GM18498 (cell line): ENCODE results near the gene TBX1.
"Not testable (repeated sequence)": the region's sequence is repeated elsewhere in the genome, so short reads cannot be mapped to it uniquely, and the experiment has no call there.

Source experiments
- ATAC-seq: cut with Tn5 transposase; IDR thresholded peaks from one replicate; pipeline ENCODE4 v1.9.1; 2021; ENCODE audit warnings: mild to moderate bottlenecking, moderate library complexity; ENCODE audit not compliant: unreplicated experiment

TBX1 gene

DNA sequence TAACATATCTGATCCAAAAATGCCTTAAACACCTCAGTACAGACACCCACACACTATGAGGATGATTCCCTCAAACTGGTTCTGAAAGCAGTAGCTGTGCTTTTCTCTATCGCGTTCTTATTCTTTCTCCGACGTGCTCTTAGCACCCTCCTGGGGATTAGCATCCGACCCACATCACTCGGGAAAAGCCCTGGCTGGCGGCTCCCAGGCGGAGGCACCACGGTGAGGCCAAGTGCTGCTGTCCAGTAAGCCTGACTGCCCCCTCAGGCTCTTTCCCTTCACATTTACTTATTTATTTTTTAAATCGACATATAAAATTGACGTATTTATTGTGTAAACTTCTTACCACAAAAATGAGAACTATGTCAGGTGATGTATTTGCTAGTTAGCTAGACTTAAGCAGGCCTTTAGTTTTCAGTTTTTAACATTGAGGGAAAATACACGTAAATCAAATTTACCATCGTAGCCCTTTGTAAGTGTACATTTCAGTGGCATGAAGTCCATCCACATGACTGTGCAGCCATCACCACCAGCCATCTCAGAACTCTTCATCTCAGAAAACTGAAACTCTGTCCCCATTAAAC lies 19.2 kb downstream of the TBX1 start:
- no peak for ATAC-seq

DNA sequence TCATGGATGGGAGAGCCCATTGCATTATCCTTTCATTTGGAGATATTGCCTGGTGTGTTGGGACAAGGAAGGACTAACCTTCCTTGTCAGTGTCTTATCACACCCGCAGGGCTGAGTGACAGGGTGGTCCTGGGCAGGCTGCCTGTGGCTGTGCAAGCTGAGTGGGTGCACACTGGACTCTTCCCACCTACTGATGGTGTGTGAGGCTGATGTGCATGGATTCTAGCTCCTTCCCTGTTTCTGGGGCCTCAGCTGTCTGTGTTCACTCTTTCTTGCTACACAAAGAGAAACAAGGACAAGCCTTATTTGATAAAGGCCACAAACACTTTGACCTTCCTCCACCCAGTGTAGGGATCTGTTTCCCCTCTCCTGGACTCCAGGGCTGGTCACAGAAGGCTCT lies 22.0 kb downstream of the TBX1 start:
- no peak for ATAC-seq

DNA sequence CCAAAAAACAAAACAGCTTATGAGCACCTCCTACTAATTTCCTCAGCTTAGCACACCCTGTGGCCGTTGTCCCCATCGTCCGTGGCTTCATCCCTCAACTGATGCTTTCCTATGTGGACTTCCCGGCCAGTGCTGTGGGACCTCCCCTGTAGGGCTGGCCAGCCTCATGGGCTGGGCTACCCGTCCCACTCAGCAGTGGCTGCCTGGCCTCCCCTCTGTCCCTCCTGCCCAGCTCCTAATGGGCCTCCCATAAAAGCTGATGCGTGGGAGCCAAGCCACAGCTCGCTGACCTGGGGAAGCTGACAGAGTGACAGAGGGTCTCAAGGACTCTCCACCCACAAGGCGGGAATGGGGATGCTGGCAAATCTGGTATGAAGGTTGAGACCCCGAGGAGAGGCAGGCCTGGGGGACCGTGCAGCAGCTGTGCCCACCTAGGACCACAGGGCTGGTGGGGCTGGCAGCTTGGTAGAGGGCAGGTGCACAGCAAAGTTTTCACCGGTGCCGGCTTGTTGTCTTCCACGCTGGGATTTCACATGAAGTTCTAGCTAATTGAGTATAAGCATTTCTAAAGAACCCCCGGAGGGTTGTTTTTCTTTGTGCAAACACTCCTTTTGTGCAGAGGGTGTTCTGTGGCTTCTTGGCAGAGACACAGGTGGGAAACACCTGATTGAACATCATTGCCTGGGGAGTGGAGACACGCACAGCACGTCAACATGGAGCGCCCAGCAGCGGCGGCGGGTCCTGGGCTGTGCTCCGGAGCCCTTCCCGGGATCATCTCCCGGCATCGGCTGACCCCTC lies 23.2 kb downstream of the TBX1 start:
- ATAC-seq = no peak

DNA sequence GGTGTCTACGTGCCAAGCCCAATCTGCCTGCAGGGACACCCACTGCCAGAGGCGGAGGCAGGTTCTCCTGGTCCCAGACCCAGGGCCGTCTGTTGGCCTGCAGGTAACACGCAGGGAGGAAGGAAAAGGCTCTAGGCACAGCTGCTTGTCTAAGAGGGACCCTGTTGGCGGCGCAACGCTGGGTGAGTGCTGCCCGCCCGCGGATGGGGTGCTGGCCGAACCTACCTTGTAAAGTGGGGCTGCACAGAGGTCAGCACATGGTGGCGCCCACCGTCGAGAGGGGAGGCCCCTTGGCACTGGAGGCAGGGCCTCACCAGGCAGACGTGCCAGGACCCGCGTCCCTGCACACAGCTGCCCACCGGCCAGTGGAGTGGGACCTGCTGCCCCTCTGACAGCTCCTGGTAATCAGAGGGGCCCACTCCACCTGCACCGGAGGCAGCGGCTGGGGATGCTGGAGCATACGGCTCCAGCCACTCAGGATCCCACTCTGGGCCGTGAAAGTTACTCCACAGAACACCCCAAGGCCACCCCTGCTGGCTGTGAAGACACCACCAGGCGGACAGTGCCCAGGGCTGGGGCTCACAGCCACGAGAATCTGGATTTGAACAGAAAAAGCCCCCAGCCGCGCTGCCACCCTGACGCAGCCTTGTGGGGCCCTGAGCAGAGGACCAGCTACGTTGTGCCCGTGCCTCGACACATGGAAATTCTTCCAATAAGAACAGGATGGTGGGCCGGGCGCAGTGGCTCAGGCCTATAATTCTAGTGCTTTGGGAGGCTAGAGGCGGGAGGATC lies 24.0 kb downstream of the TBX1 start:
- no peak for ATAC-seq

DNA sequence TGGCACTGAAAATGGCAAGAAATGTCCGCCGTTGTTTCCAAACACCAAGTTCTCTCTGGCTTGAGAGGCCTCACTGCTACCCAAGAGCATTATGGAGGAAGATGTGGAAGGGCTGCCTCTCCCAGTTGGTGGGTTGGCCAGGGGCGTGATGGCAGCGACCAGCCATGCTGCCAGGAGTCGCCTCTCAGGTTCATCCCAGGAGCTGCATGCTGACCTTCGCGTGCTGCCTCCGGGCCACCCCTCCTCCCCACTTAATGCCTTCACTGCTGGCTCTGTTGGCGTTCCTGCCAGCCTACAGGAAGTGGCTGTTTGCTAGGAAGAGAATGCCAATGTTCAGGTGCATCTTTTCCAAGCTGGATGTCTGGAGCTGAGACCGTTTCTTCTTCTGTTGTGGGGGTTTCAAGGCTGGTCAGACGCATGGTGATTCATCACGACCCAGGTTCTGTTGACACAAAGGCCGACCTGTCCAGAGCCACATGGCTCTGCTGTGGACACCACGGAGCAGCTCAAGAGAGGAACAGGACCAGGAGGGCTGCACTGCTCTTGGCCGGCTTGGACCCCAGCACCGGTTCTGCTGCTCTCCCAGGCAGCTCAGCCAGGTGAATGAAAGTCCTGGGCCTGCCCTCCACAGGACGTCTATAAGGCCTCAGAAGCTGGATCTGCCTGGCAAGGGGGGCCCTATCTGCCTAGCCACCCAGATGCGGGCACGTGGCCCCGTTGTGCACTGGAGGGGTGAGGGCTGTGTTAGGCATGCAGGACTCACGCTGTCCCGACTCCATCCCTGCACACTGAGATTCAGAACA lies 25.1 kb downstream of the TBX1 start:
- no peak for ATAC-seq

DNA sequence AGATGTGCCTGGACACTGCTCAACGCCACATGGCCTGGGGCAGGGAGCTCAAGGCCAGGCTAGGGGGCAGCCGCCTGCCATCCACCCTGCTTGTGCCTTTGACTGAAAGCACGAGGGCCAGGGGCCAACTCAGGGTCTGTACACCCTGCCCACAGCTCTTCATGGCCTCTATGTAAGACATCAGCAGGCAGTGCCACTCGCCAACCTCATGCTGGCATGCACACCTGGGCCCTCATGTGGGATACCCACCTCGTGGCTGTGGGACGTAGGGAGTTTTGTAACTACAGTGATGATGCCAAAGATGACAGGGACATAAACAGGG lies 25.6 kb downstream of the TBX1 start:
- ATAC-seq = no peak

DNA sequence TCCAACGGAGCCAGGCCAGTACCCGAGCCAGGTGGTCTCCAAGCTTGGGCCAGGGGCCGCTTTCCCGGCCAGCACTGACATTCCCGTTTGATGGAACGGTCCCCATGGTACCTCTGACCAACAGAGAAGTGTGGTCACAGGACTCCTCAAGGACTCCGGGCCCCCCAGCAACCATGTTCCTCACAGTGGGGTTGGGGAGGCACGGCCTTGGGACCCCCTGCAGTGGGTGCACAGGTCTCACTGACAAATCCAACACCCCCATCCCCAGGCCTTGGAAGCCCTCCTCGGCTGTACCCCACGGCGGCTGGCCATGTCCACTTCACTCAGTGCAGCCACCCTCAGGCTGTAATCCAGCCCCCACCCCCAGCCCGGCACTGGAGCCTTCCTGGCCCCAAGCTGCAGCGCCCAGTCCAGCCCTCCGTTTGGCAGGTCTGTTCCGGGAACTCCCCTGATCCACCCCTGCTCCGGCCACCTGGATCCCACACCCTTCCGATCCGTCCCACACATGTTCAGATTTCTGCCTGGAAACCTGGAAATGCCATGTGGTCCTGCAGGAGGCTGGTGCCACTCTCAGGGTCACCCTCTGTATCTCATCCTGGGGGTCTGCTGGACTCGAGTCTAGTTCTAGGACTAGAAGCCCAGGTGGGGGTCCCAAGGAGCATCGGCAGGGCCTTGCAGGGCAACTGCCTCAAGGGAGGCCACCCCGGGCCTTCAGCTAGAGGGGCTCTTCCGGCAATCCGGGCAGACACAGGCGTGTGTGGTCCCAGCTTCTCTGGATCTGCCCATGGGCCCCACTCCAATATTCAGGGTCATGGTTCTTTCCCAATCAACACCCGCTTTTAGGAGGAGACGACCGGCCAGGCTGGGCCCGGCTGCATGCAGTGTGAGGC lies 26.6 kb downstream of the TBX1 start:
- ATAC-seq = no peak

DNA sequence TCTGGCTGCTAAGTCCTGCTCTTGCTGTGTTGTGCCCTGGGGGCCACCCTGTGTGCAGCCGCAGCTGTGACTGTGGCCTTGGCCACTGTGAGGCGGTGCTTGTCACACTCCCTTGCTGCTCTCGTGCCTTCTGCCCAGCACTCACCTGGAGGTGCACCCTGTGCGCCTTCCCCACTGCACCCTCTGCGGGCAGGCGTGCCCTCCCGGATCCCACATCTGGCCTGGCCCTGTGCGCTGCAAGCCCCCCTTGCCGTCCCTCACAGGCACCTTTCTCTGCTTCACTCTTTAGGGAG lies 27.2 kb downstream of the TBX1 start:
- no peak for ATAC-seq

DNA sequence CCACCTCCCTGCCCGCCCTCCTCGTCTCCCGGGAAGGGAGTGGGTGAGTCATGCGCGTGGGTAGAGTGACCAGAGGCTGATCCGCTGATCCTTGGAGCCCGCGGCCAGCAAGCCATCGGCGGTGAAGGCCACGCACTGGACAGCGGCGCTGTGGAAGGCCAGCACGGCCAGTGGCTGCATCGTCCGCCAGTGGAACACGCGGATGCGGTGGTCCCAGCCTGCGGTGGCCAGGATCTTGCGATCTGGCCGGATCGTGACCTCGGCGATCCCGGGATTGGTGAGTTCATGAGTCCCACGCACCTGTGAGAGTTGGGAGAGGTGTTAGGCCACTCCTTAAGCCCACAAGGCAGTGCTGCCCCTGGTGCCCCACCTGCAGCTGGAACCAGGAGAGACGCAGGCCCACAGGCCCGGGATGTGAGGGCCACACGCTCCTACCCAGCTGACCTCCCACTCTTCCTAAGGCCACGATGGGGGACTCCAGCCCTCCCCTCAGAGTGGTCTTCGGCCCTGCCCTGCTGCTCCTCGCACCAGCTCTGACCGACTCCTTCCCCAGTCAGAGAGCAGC lies 28.2 kb downstream of the TBX1 start:
- ATAC-seq = no peak

DNA sequence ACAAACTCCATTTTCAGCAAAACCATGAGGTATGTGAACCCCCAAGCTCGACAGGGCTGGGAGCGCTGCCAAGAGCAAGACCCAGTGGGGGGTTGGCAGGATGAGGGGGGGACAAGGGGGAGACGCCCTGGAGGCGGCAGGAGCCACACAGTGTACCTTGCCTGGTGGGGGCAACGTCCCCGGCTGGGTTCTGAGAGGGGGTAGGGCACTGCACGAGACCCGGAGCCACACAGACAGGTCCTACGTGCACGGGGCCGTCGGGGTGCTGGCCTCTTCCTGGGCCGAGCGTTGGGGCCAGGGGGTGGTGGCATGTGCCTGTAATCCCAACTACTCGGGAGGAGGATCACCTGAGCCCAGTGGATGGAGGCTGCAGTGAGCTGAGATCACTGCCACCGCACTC lies 28.8 kb downstream of the TBX1 start:
- ATAC-seq = no peak

DNA sequence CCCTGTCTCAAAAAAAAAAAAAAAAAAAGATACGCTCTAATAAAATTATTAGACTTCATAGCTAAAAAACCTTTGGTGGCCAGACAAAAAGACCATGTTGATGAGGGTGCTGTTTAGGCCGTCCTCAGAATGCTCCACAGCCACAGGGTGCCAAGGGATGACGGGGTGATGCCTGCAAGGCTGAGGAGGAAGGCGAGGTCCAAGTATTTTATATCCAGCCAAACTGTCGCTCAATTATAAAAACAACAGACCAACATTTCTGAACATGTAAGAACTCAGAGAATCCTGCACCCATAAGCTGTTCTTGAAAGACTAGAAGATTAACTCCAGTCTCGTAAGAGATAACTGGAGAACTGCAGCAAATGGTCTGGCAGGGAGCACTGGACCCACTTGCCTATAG lies 29.2 kb downstream of the TBX1 start:
- no peak for ATAC-seq

DNA sequence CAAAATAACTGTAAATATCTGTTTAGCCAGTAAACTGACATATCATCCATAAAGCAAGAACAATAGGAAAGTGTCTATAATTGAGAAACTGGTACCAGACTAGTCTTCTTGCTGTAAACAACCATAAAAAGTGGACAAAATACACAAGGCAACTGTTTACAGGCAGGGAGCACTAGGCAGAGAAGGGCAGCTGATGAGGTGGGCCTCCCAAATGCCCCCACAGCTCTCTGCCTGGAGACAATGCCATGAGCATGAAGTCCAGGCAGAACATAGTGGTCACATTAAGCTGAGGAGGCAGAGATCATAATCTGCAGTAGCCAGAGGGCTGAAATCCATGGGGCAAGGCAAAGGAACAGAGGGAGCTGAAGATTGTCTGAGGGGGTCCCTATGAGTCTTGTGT lies 30.7 kb downstream of the TBX1 start:
- no peak for ATAC-seq

DNA sequence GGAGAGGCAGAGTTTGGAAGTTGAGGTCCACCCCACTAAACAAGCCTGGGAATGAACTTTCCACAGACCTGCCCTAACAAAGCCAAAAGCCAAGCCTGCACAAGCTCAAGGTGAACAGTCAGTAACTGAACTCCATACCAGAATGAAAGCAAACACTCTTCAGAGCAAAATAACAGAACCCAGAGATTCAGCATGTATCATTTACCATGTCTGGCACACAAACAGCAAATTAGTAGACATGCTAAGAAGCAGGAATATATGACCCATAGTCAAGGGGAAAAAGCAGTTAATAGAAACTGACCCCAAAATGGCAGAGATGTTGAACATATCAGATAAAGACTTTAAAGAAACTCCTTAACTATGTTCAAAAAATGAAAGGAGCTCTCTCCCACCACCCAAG lies 31.3 kb downstream of the TBX1 start:
- no peak for ATAC-seq

DNA sequence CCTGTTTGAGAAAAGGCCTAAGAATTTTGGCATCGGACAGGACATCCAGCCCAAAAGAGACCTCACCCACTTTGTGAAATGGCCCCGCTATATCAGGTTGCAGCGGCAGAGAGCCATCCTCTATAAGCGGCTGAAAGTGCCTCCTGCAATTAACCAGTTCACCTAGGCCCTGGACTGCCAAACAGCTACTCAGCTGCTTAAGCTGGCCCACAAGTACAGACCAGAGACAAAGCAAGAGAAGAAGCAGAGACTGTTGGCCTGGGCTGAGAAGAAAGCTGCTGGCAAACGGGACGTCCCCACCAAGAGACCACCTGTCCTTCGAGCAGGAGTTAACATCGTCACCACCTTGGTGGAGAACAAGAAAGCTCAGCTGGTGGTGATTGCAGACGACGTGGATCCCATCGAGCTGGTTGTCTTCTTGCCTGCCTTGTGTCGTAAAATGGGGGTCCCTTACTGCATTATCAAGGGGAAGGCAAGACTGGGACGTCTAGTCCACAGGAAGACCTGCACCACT lies 31.9 kb downstream of the TBX1 start:
- not testable (repeated sequence) for ATAC-seq

DNA sequence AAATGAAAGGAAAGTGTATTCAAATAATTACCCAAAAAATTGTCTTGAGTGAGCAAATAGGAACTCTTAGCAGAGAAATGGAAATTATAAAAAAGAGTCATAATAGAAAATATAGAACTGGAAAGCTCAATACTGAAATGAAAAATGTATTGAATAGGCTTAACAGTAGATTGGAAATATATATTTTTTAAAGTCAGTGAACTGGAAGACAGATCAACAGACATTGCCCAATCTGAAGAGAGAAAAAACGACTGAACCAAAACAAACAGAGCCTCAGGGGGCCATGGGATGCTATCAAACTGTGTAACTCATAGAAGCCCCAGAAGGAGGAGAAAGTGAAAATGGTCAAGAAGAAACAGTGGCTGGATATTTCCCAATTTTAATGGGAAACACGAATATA lies 32.6 kb downstream of the TBX1 start:
- ATAC-seq = no peak

DNA sequence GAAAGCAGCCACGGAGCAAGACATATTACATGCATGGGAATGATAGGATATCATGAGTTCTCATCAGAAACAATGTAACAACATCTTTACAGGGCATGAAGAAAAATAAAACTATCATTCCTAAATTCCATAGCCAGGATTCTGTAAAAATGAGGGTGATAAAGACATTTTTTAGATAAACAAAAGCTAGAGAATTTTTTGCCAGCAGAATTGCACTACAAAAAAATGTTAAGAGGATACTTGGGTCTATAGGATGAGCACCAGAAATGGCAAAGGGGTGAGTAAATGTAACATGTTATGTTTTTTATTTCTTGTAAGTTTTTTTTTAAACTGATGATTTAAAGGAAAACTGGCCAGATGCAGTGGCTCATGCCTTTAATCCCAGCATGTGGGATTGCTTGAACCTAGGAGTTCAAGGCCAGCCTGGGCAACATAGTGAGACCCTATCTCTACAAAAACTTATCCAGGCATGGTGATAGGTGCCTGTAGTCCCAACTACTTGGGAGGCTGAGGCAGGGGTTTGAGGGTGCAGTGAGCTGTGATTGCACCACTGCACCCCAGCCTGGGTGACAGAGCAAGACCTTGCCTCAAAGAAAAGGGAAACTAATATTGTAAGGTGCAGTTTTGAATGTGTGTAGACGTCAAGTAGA lies 33.2 kb downstream of the TBX1 start:
- ATAC-seq = no peak

DNA sequence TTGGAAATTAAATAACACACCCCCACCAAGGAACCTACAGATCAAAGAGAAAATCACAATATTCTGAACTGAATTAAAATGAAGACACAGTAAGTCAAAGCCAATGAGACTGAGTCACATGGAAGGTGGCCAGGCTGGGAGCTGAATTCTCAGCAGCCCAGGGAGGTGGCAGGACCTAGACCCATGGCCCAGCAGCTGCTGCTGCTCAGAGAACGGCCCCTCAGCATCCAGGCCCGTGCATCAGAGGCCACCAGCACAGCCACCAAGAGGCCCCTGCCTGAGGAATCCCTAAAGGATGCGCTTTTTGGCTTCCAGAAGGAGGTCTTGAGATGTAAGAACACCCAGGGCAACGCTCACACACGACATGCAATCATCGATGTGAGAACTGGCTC lies 35.0 kb downstream of the TBX1 start:
- ATAC-seq = no peak

DNA sequence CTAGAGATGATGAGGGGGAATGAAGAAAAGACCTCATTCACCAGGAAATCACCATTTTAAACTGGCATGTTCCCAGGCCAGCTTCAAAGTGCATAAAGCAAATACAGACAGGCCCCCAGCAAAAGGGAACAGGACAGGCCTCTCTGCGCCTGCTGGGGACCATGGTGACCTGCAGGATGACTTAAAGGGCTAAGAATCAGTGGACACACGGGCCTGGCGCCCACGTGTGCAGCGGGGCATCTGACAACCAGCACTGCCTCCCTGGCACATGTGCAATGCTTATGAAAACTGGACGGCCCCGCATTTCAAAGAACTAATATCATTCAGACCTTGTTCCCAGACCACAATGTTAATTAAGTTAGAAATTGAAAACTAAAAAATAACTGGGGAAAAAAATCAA lies 35.6 kb downstream of the TBX1 start:
- ATAC-seq = no peak
